Cardiac muscle cell (in vitro differentiated cells and primary cell): ENCODE measurements around the gene LRRC3B. TPM values are rescaled to one million over a fixed set of nuclear protein-coding genes. Genes with fewer than 3 reads are reported as not detected.

Source experiments
- DNase-seq, 2 donors: peaks; one replicate each; pipeline versions ENCODE4 v3.0.0 to v3.0.0-alpha.2; 2010 to 2017; ENCODE audit warnings: low read depth in 1 of 2, low spot score in 1 of 2
- H3K27ac ChIP-seq: fragments of 200-600 bp; sonication (generic); 2 replicates; pipeline ENCODE4 v1.5.1; 2016
- H3K27me3 ChIP-seq: fragments of 200-600 bp; sonication (generic); 2 replicates; pipeline ENCODE4 v1.6.0; 2016; ENCODE audit warnings: control low read depth
- H3K36me3 ChIP-seq: fragments of 200-600 bp; sonication (generic); 2 replicates; pipeline ENCODE4 v1.5.1; 2016; ENCODE audit warnings: control low read depth
- H3K4me1 ChIP-seq: fragments of 200-600 bp; sonication (generic); 2 replicates; pipeline ENCODE4 v1.8.1; 2017; ENCODE audit warnings: low read depth, mild to moderate bottlenecking, mixed run types
- H3K4me3 ChIP-seq: fragments of 200-600 bp; sonication (generic); 2 replicates; pipeline ENCODE4 v1.5.1; 2016; ENCODE audit warnings: mild to moderate bottlenecking
- H3K9me3 ChIP-seq: fragments of 200-600 bp; sonication (generic); 2 replicates; pipeline ENCODE4 v1.5.1; 2017; ENCODE audit warnings: low read depth, mild to moderate bottlenecking, control low read depth
- polyA plus RNA-seq: library from polyadenylated mRNA; unstranded; fragments of >200 nt; fragmentation: Nextera tagmentation; extraction: Ambion mirVana; gene quantifications from 2 replicates; pipeline ENCODE4 v1.2.1, GENCODE V29; 2016
- total RNA-seq: library from RNA; depleted of rRNA; stranded (reverse); fragments of >200 nt; gene quantifications from 2 replicates; pipeline ENCODE4 v1.2.3, GENCODE V29; 2016
- TF ChIP-seq, protein P1 (sequence below): IDR thresholded peaks from 2 replicates; pipeline ENCODE4 v1.5.1; 2012; ENCODE audit warnings: low read depth, mild to moderate bottlenecking, low read length

The LRRC3B gene
- total and polyA plus RNA-seq, 2 experiments from 2014 or later = 0.09 TPM; not detected in 1

DNA sequence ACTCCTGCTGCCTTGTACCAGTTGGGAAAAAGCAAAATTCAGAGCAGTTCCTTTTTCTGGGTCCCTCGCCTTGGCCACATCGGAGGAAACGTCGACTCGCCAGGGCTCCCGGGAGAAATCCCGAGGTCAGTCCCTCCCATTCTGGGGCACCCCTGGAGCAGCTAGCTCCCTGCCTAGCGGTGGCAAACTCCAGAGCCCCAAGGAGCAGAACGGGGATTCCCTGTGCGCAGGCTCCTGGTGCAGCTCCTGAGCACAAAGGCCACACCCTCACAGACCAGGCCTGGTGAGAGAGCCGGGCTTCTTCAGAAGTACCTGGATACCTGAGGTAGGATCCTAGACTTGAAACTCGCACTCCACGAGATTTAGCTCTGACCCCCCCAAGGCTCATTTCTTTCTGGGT, 2.6 kb downstream of the LRRC3B start:
- TF ChIP-seq, protein P1, sequence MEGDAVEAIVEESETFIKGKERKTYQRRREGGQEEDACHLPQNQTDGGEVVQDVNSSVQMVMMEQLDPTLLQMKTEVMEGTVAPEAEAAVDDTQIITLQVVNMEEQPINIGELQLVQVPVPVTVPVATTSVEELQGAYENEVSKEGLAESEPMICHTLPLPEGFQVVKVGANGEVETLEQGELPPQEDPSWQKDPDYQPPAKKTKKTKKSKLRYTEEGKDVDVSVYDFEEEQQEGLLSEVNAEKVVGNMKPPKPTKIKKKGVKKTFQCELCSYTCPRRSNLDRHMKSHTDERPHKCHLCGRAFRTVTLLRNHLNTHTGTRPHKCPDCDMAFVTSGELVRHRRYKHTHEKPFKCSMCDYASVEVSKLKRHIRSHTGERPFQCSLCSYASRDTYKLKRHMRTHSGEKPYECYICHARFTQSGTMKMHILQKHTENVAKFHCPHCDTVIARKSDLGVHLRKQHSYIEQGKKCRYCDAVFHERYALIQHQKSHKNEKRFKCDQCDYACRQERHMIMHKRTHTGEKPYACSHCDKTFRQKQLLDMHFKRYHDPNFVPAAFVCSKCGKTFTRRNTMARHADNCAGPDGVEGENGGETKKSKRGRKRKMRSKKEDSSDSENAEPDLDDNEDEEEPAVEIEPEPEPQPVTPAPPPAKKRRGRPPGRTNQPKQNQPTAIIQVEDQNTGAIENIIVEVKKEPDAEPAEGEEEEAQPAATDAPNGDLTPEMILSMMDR = no peak
- Histone ChIP-seq H3K27me3 (peaks cover 75% of the 10 kb centered on the region), H3K4me1 (peaks cover 2% of the 10 kb centered on the region), H3K36me3 (no peaks in the 10 kb centered on the region), H3K9me3 (no peaks in the 10 kb centered on the region), H3K4me3 (no peak overlapping the region), H3K27ac (no peak overlapping the region)
- DNase-seq = no peak

DNA sequence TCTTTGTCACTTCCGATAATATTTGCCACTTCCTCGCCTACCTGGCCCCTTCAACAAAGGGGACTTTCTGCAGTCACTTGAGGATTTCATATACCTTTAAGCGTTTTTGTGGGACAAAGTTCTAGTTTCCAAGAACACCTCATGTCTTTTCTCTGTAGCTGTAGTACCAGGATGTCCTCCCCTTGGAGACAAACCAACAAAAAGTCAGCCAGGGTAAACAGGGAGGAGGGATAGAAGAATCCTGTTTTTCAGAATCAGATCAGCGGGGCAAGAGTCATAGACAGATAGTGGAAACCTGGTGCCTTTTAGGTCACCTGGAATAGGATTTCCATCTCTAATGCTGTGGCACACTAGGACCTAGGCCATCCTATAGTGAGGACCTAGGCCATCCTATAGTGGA, 4.5 kb downstream of the LRRC3B start:
- Histone ChIP-seq H3K27me3 (peaks cover 56% of the 10 kb centered on the region), H3K9me3 (no peaks in the 10 kb centered on the region), H3K36me3 (no peaks in the 10 kb centered on the region), H3K4me3 (no peak overlapping the region), H3K27ac (no peak overlapping the region), H3K4me1 (peaks cover 2% of the 10 kb centered on the region)
- TF ChIP-seq, protein P1 = no peak
- no peak for DNase-seq

DNA sequence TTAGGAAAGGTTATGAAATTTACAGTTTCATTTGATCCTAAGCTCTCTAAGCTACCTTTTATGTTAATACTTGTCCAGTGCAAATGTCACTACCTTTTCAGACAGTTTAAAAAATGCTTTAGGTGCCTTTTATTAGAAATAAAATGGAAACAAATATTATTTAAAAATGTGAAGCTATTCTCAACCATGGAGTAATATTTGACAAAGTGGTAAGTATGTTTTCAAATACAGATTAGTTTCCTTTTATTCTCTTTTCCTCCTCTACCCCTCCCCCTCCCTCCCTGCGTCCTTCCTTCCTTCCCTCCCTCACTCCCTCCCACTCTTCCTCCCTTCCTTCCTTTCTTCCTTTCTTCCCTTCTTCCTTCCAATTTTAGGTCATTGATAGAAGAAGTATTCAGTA, 6.3 kb downstream of the LRRC3B start:
- Histone ChIP-seq H3K36me3 (no peaks in the 10 kb centered on the region), H3K9me3 (no peaks in the 10 kb centered on the region), H3K27ac (no peak overlapping the region), H3K4me3 (no peak overlapping the region), H3K27me3 (peaks cover 38% of the 10 kb centered on the region), H3K4me1 (no peaks in the 10 kb centered on the region)
- TF ChIP-seq, protein P1 = no peak
- DNase-seq = no peak

DNA sequence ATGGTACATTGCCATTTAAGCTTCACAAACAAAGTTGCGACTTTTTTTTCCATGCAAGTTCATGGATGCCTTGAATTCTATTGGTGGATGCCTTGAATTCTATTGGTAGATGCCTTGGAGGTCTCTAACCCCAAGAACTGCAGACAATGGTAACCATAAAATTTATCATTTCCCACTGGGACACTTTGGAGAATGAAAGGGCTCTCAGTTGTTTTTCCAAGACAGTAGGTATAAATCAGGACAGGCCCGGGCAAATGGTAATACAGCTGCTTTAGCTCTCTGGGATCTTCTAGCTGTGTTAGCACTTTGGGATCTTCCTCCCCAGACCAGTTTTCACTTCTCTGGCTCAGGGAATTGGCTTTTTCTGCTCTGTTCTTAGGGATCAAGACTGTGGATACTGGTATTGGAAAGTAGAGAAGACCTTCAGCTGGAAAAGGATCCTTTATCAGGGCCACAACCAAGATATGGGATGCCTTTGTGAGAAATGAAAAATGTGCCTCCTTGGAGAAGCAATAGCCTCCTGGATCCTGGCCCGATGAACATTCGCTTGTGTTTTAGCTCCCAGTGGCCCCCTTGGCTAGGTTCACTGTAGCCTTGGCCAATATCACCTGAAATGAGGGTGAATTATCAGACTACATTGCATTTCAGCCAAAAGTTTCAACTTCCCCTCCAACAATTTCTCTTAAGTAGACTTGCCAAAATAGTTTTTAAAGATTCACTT, 8.3 kb downstream of the LRRC3B start:
- no peak for DNase-seq
- no peak overlapping the region for H3K27ac ChIP-seq
- H3K4me1 ChIP-seq = no peaks in the 10 kb centered on the region
- no peak overlapping the region for H3K4me3 ChIP-seq
- H3K9me3 ChIP-seq = no peaks in the 10 kb centered on the region
- H3K27me3 ChIP-seq = peaks cover 19% of the 10 kb centered on the region
- TF ChIP-seq, protein P1 = no peak
- H3K36me3 ChIP-seq = no peaks in the 10 kb centered on the region

DNA sequence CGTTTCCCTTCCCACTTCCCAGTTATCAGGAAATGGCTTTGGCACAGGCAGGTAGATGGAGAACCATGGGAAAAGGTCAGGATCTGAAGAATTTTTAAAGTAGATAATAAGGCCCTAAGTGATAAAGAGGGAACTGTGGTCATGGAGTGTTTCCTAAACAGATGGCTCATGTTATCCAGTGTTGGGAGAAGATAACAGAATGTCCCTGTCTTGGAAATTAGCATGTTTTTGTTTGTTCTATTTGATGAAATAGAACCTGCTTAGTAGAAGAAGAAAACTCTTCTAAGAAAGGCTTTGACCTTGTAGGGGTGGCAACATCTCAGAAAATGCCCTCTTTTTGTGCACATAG, 8.8 kb downstream of the LRRC3B start:
- Histone ChIP-seq H3K27me3 (peaks cover 14% of the 10 kb centered on the region), H3K9me3 (no peaks in the 10 kb centered on the region), H3K27ac (no peak overlapping the region), H3K4me1 (no peaks in the 10 kb centered on the region), H3K36me3 (no peaks in the 10 kb centered on the region), H3K4me3 (no peak overlapping the region)
- TF ChIP-seq, protein P1 = no peak
- DNase-seq = no peak
